PC-9 (cell line): ENCODE data around the gene LRRC7. TPM values are rescaled to one million over a fixed set of nuclear protein-coding genes. Genes with fewer than 3 reads are reported as not detected.

ENCODE experiments used
- BruUV-seq: library from RNA; stranded (reverse); fragments of 400-500 nt; replicated peaks from 2 replicates; lab custom pipeline; 2021; lab: Mats Ljungman, UMichigan
- CTCF ChIA-PET: fragments of 300-600 bp; sonication (Branson Sonifier 250); formaldehyde crosslinking; loops from one replicate; lab custom pipeline; 2022; ENCODE audit warnings: antibody characterized with exemption; lab: Charles Lee
- POLR2A ChIA-PET: fragments of 300-600 bp; sonication (Branson Sonifier 250); formaldehyde crosslinking; loops from one replicate; lab custom pipeline; 2022; ENCODE audit warnings: antibody characterized with exemption; ENCODE audit not compliant: unreplicated experiment; lab: Charles Lee
- DNase-seq, 2 experiments: peaks; one replicate each; pipeline versions ENCODE4 v3.0.0 to v3.0.0-alpha.2; 2015 to 2022; ENCODE audit warnings: mixed read lengths in 1 of 2
- H2AFZ ChIP-seq: fragments of 200-600 bp; sonication (generic); 2 replicates; pipeline ENCODE4 v1.8.1; 2017; ENCODE audit warnings: antibody characterized with exemption
- H3F3A ChIP-seq: fragments of 200-600 bp; sonication (generic); 2 replicates; pipeline ENCODE4 v1.8.1; 2017; ENCODE audit warnings: antibody characterized with exemption, mild to moderate bottlenecking, low read depth; ENCODE audit not compliant: insufficient read depth
- H3K27ac ChIP-seq: fragments of 200-600 bp; sonication (generic); 2 replicates; pipeline ENCODE4 v1.6.1; 2016; ENCODE audit warnings: mixed run types
- H3K27me3 ChIP-seq: fragments of 200-600 bp; sonication (generic); 2 replicates; pipeline ENCODE4 v1.6.1; 2016; ENCODE audit warnings: low read depth, mixed run types; ENCODE audit not compliant: insufficient read depth
- H3K36me3 ChIP-seq: fragments of 200-600 bp; sonication (generic); 2 replicates; pipeline ENCODE4 v1.6.1; 2016; ENCODE audit warnings: low read depth, mixed run types
- H3K4me1 ChIP-seq: fragments of 200-600 bp; sonication (generic); replicated peaks from 2 replicates; pipeline ENCODE4 v1.6.1; 2016; ENCODE audit warnings: mixed run types; ENCODE audit not compliant: insufficient read depth
- H3K4me2 ChIP-seq: fragments of 200-600 bp; sonication (generic); 2 replicates; pipeline ENCODE4 v1.6.1; 2017; ENCODE audit warnings: mixed run types
- H3K4me3 ChIP-seq: fragments of 200-600 bp; sonication (generic); 2 replicates; pipeline ENCODE4 v1.6.1; 2016; ENCODE audit warnings: mixed run types
- H3K79me2 ChIP-seq: fragments of 200-600 bp; sonication (generic); 2 replicates; pipeline ENCODE4 v1.6.1; 2017; ENCODE audit warnings: low read depth, mixed run types
- H3K9me2 ChIP-seq: fragments of 200-600 bp; sonication (generic); 2 replicates; pipeline ENCODE4 v1.8.1; 2017; ENCODE audit warnings: mild to moderate bottlenecking; ENCODE audit not compliant: insufficient read depth
- H3K9me3 ChIP-seq: fragments of 200-600 bp; sonication (generic); 2 replicates; pipeline ENCODE4 v1.8.1; 2016; ENCODE audit warnings: low read depth; ENCODE audit not compliant: insufficient read depth
- H4K20me1 ChIP-seq: fragments of 200-600 bp; sonication (generic); 2 replicates; pipeline ENCODE4 v1.8.1; 2017; ENCODE audit not compliant: insufficient read depth
- EZH2 ChIP-seq: fragments of 200-600 bp; sonication (generic); IDR thresholded peaks from 2 replicates; pipeline ENCODE4 v1.8.0; 2017; ENCODE audit warnings: antibody characterized with exemption, low read depth
- intact Hi-C: fragments of 100-400 bp; cut with micrococcal nuclease; formaldehyde crosslinking; loops from one replicate; pipeline ENCODE4 v1.10.0; 2022; ENCODE audit not compliant: unreplicated experiment
- total RNA-seq: library from RNA; stranded (reverse); gene quantifications from 2 replicates; pipeline ENCODE4 v1.2.3, GENCODE V29; 2021
- TF ChIP-seq, protein P1 (sequence below): fragments of 200-600 bp; sonication (generic); conservative IDR thresholded peaks from 2 replicates; pipeline ENCODE4 v1.6.1; 2017; ENCODE audit warnings: mixed run types, antibody characterized with exemption, mild to moderate bottlenecking, moderate library complexity

Gene LRRC7
- total RNA-seq, 1 experiment from 2014 or later, result not detected

DNA sequence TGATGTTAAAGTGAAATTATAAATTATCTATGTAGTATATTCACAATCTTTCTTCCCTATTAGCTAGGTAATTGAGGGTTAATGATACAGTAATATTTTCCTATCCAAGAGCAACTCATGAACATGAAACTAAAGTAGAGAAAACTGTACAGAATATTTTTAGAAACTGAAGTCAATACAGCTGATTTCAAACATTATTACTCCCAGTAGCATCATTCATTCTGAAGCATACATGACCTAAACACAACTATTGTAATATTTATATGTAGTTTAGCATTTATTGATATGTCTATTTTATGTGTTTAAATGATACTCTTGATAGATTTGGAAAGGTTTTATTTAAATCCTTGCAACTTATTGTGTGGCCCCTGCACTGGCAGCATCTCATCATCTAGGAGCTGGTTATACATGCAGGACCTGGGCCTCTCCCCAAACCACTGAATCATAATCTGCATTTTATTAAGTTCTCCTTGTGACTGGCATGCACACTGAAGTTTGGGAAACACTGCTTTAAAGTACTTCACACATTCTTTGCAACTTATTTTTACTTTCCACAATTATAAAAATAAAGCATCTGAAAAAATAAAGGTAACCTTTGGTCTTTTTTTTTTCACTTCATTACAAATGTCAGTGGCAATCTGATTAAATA is 437.8 kb downstream of the LRRC7 start:
- no peaks in the 10 kb centered on the region for H3K4me1 ChIP-seq
- POLR2A ChIA-PET, result no interaction called here
- intact Hi-C loops, result no loop called here

DNA sequence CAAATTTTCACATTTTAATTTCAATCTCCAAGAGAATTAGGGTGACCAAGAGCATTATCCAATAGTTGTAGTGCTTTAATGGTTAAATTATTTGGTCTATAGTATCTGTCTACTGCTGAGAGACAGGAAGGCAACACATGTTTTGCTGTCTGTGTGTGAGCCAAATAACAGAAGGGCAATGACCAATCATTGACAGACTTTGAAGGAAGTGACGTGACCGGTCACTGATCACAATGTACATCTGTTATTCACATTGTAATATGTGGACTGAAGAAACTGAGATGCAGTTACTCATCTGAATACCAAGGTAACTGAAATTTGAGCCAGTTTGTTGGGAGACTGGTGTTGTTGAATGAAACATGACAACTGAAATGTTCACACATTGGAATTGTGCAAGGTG is 440.9 kb downstream of the LRRC7 start:
- no peaks in the 10 kb centered on the region for H3K27me3 ChIP-seq
- H3K9me3 ChIP-seq, result no peaks in the 10 kb centered on the region
- H3K4me3 ChIP-seq, result no peak overlapping the region
- ChIA-PET CTCF (no interaction called here), POLR2A (no interaction called here)
- H3K79me2 ChIP-seq, result no peaks in the 10 kb centered on the region
- no peak for DNase-seq
- no peak overlapping the region for H2AFZ ChIP-seq
- H3K4me2 ChIP-seq, result no peak overlapping the region
- no peaks in the 10 kb centered on the region; the same call in none of the 2 replicates for H4K20me1 ChIP-seq
- H3K36me3 ChIP-seq, result no peaks in the 10 kb centered on the region
- H3K27ac ChIP-seq, result no peak overlapping the region
- BruUV-seq, result no TSS peak
- H3F3A ChIP-seq, result no peaks in the 10 kb centered on the region
- no peaks in the 10 kb centered on the region for H3K4me1 ChIP-seq
- TF ChIP-seq EZH2, result no peak
- TF ChIP-seq, protein P1, sequence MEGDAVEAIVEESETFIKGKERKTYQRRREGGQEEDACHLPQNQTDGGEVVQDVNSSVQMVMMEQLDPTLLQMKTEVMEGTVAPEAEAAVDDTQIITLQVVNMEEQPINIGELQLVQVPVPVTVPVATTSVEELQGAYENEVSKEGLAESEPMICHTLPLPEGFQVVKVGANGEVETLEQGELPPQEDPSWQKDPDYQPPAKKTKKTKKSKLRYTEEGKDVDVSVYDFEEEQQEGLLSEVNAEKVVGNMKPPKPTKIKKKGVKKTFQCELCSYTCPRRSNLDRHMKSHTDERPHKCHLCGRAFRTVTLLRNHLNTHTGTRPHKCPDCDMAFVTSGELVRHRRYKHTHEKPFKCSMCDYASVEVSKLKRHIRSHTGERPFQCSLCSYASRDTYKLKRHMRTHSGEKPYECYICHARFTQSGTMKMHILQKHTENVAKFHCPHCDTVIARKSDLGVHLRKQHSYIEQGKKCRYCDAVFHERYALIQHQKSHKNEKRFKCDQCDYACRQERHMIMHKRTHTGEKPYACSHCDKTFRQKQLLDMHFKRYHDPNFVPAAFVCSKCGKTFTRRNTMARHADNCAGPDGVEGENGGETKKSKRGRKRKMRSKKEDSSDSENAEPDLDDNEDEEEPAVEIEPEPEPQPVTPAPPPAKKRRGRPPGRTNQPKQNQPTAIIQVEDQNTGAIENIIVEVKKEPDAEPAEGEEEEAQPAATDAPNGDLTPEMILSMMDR, result no peak
- no peaks in the 10 kb centered on the region for H3K9me2 ChIP-seq
- intact Hi-C loops, result no loop called here

More for the DNA sequence above, 437.8 kb downstream of the LRRC7 start:
- Histone ChIP-seq H3K79me2 (no peaks in the 10 kb centered on the region), H2AFZ (no peak overlapping the region), H3K27me3 (no peaks in the 10 kb centered on the region), H3K9me3 (no peaks in the 10 kb centered on the region), H3K27ac (no peak overlapping the region), H3K4me3 (no peak overlapping the region), H3K9me2 (no peaks in the 10 kb centered on the region), H3K4me2 (no peak overlapping the region), H3K36me3 (no peaks in the 10 kb centered on the region), H3F3A (no peaks in the 10 kb centered on the region), H4K20me1 (no peaks in the 10 kb centered on the region; the same call in none of the 2 replicates)
- BruUV-seq, result no TSS peak
- DNase-seq, result no peak
- CTCF ChIA-PET, result no interaction called here
- TF ChIP-seq, protein P1, result no peak
- TF ChIP-seq EZH2, result no peak

DNA sequence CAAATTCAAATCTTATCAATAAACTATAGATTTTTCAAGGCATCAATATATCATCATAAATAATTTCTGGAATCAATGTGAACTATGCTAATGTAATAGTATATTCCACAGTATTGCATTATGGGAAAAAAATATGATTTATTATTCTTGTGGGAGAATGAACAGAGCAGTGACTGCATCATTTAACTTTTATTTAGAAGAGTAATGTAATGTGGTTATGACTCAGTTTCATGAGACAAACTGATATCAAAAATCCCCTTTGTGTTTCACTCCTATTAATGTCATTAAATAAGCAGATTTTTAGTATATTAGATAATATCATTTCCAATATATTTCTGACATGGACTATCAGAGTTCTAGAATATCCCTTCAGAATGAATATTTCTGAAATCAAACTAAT is 450.0 kb downstream of the LRRC7 start:
- no peak overlapping the region for H3K27ac ChIP-seq
- no TSS peak for BruUV-seq
- no peaks in the 10 kb centered on the region for H4K20me1 ChIP-seq
- H2AFZ ChIP-seq, result no peak overlapping the region
- no peaks in the 10 kb centered on the region for H3K9me3 ChIP-seq
- CTCF ChIA-PET, result no interaction called here
- intact Hi-C loops, result no loop called here
- H3K4me1 ChIP-seq, result no peaks in the 10 kb centered on the region
- H3F3A ChIP-seq, result no peaks in the 10 kb centered on the region
- H3K4me2 ChIP-seq, result no peak overlapping the region
- no peak for DNase-seq
- H3K27me3 ChIP-seq, result no peaks in the 10 kb centered on the region
- H3K36me3 ChIP-seq, result no peaks in the 10 kb centered on the region
- no peaks in the 10 kb centered on the region for H3K79me2 ChIP-seq
- H3K4me3 ChIP-seq, result no peak overlapping the region
- POLR2A ChIA-PET, result no interaction called here
- TF ChIP-seq, protein P1, result no peak
- TF ChIP-seq EZH2, result no peak
- H3K9me2 ChIP-seq, result no peaks in the 10 kb centered on the region
